ENCODE results near the gene GPR61. TPM values are rescaled to one million over a fixed set of nuclear protein-coding genes. Genes with fewer than 3 reads are reported as not detected.

Gene GPR61
- total RNA-seq, 2 experiments from 2014 or later = 0.22 TPM; not detected in 1

DNA sequence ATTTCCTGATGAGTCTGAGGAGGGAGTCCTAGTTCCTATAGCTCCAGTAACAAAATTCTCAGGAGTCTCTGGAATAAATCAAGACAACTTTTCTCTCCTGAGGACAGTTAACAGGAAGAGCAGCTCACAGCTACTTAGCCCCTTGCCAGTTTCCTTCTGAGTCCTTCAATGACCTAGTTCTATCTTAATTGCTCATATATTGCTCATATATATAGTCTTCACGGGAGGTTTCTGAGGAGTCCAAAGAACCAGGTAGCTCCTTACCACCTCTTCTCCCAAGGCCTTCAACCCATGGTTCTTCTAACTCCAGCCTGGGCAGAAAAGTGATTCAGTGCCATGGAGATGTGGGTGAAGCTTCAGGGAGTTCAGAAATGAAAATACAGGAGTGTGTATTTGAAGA, 34.7 kb upstream of the GPR61 start:
- CTCF ChIA-PET = interaction anchor here (1.0 to 40.7 kb wide), 6 partner anchors 11 to 134 kb away, joined by 3 to 1390 read pairs (median 8); partner anchors contain the start of genes CYB561D1 and GPR61
- peak; percentile 29 for ATAC-seq

DNA sequence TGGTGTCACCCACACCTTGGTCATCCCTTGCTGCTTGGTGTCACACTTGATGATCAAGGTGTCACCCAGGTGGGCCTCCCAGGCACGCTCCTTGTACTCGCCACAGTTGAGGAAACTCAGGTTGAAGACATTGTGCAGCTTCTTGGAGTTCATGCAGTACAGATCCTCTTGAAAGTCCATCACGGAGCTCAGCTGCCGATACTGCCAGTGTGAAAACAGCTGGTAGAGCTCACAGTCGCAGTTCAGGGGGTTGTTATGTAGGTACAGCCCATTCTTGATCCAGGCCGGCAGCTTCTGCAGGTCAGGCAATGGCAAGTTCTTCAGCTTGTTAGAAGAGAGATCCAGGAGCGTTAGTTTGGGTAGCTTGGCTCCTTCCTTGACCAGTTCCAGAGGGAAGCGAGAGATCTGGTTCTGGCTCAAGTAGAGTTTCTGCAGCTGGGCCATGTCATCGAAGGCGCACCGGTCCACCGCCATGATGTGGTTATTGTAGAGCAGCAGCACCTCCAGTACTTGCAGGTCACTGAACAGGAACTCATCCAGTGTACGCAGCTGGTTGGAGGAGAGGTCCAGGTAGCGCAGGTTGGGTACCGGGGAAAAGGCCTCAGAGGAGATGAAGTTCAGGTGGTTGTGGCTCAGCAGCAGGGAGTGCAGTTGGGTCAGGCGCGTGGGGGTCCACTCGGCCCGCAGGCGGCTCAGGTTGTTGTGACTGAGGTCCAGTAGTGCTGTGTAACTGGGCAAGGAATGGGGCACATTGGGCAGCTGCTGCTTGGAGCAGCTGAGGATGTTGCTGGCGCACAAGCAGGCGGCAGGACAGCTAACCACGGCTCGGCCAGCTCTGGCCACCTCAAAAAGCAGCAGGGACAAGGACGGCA, 31.4 kb upstream of the GPR61 start:
- Mint-ChIP-seq H3K4me1 (ENCODE audit: low read depth) (peaks cover 59% of the 10 kb centered on the region), H3K36me3 (ENCODE audit: low read depth) (no peaks in the 10 kb centered on the region), H3K4me3 (peak overlapping the region; percentile 78), H3K27me3 (no peaks in the 10 kb centered on the region), H3K27ac (peak overlapping the region; percentile 80), H3K9me3 (no peaks in the 10 kb centered on the region)
- TF ChIP-seq, protein P1, sequence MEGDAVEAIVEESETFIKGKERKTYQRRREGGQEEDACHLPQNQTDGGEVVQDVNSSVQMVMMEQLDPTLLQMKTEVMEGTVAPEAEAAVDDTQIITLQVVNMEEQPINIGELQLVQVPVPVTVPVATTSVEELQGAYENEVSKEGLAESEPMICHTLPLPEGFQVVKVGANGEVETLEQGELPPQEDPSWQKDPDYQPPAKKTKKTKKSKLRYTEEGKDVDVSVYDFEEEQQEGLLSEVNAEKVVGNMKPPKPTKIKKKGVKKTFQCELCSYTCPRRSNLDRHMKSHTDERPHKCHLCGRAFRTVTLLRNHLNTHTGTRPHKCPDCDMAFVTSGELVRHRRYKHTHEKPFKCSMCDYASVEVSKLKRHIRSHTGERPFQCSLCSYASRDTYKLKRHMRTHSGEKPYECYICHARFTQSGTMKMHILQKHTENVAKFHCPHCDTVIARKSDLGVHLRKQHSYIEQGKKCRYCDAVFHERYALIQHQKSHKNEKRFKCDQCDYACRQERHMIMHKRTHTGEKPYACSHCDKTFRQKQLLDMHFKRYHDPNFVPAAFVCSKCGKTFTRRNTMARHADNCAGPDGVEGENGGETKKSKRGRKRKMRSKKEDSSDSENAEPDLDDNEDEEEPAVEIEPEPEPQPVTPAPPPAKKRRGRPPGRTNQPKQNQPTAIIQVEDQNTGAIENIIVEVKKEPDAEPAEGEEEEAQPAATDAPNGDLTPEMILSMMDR (IDR thresholded peaks at IDR 0.05) = no peak
- DNase-seq = no peak
- intact Hi-C loops (cut with micrococcal nuclease) = no loop called here
- ChIA-PET CTCF (interaction anchor here (0.9 to 40.7 kb wide), 5 partner anchors 9 to 83 kb away, joined by 5 to 1390 read pairs (median 6); partner anchors contain the start of genes CYB561D1, GPR61 and PSMA5), POLR2A (interaction anchor here (2.6 to 4.3 kb wide), 3 partner anchors 9 to 83 kb away, joined by 13 to 48 read pairs (median 22); partner anchors contain the start of genes ATXN7L2 and PSMA5)
- ATAC-seq = no peak

More for the DNA sequence above, 34.7 kb upstream of the GPR61 start:
- H3K4me1 Mint-ChIP-seq (ENCODE audit: low read depth) = peaks cover 75% of the 10 kb centered on the region
- H3K9me3 Mint-ChIP-seq = no peaks in the 10 kb centered on the region
- H3K27me3 Mint-ChIP-seq = no peaks in the 10 kb centered on the region
- peaks cover 4% of the 10 kb centered on the region for H3K36me3 Mint-ChIP-seq (ENCODE audit: low read depth)
- TF ChIP-seq, protein P1 (IDR thresholded peaks at IDR 0.05) = no peak
- intact Hi-C loops (cut with micrococcal nuclease) = no loop called here
- POLR2A ChIA-PET = interaction anchor here (0.6 to 3.5 kb wide), 9 partner anchors 10 to 502 kb away, joined by 3 to 17 read pairs (median 5); partner anchors contain the start of genes ATXN7L2, CYB561D1 and GNAI3
- H3K27ac Mint-ChIP-seq = peak overlapping the region; percentile 71
- no peak for DNase-seq
- H3K4me3 Mint-ChIP-seq = no peak overlapping the region

DNA sequence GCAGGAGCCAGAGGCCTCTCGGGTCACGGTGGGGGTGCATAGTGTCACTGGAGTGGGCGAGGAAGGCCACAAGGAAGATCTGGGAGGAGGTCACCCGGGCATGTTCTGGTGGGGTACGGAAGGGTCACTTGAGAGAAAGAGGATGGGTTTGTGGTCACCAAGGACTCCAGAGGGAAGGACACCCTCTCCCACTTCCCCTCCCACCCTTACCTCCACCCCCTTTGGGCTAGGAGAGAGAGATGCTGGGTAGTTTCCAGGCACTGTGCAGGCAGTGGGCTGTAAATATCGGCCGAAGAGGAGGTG, 30.8 kb upstream of the GPR61 start:
- H3K27ac Mint-ChIP-seq = peak overlapping the region; percentile 80

DNA sequence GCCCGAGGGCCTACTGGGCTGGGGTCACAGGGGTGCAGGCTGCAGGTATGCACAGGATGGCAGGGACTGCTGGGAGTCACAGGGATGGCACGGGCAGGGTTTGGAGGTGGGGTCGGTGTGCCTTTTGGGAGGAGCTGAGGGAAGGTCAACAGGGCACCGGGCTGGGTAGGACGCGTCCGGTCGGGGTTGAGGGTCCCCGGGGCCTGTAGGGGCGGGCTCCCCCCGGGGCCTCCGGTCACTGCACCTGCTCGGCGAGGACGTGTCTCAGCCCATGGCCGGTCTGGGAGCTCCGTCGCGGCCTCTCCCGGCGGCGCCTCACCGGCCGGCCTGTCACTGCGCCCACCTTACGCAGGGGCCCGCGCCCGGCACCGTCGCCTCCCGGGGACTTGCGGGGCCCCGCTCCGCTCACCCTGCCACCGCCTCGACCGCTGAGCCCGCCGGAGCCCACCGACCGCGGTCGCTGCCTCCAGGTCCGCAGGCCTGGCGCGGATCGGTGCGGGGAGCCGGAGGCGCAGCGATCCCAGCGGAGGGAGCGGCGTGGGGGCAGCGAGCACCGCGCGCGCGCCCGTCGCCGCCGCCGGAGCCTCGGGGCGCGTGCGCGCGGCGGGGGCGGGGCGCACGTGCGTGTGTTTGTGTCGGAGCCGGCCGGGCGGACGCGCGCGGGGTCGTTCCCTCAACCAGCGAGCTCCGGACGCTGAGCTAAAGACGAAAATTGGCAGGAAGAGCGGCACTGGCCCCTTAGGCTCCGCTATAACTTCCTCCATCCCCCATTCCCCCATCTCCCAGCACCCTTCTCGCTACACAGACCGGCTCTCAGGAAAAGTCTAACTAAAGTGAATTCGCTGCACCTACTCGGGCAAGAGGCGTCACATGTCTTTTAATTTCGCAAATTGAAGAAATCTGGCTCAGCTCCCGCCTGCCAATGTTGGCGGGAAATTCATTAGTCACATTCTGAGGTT, 30.2 kb upstream of the GPR61 start, which contains the start of gene AMIGO1:
TSS of gene AMIGO1 (minus strand) at position 552 of the 959 bp plus-strand sequence. CDS start 815 bp downstream, outside the sequence.
- ChIA-PET POLR2A (interaction anchor here (0.6 to 4.3 kb wide), 11 partner anchors 11 to 394 kb away, joined by 3 to 48 read pairs (median 5); partner anchors contain the start of genes ATXN7L2, CYB561D1 and PSMA5), CTCF (interaction anchor here (1.0 to 40.7 kb wide), 7 partner anchors 11 to 84 kb away, joined by 3 to 1390 read pairs (median 8); partner anchors contain the start of genes CYB561D1, GPR61 and PSMA5)
- peaks cover 53% of the 10 kb centered on the region for H3K4me1 Mint-ChIP-seq (ENCODE audit: low read depth)
- H3K9me3 Mint-ChIP-seq = no peaks in the 10 kb centered on the region
- H3K27me3 Mint-ChIP-seq = no peaks in the 10 kb centered on the region
- ATAC-seq (peak; percentile 71), DNase-seq (peak; percentile 71)
- TF ChIP-seq, protein P1 (IDR thresholded peaks at IDR 0.05) = no peak
- peak within 1 kb of the TSS; percentile 84 for H3K27ac Mint-ChIP-seq
- H3K4me3 Mint-ChIP-seq = peak within 1 kb of the TSS; percentile 78
- intact Hi-C loops (cut with micrococcal nuclease) = no loop called here
- no peaks in the 10 kb centered on the region for H3K36me3 Mint-ChIP-seq (ENCODE audit: low read depth)

More for the DNA sequence above, 30.8 kb upstream of the GPR61 start:
- ChIA-PET CTCF (interaction anchor here (0.9 to 40.7 kb wide), 8 partner anchors 10 to 83 kb away, joined by 3 to 1390 read pairs (median 20); partner anchors contain the start of genes CYB561D1, GPR61 and PSMA5), POLR2A (interaction anchor here (0.8 to 4.3 kb wide), 6 partner anchors 10 to 393 kb away, joined by 3 to 48 read pairs (median 10); partner anchors contain the start of genes ATXN7L2 and PSMA5)
- no peaks in the 10 kb centered on the region for H3K27me3 Mint-ChIP-seq
- H3K4me1 Mint-ChIP-seq (ENCODE audit: low read depth) = peaks cover 58% of the 10 kb centered on the region
- no peak for DNase-seq
- TF ChIP-seq, protein P1 (IDR thresholded peaks at IDR 0.05) = no peak
- H3K9me3 Mint-ChIP-seq = no peaks in the 10 kb centered on the region
- ATAC-seq = peak; percentile 4
- peak overlapping the region; percentile 78 for H3K4me3 Mint-ChIP-seq
- intact Hi-C loops (cut with micrococcal nuclease) = no loop called here
- H3K36me3 Mint-ChIP-seq (ENCODE audit: low read depth) = no peaks in the 10 kb centered on the region

Data from activated CD8-positive, alpha-beta T cell treated with anti-CD3 and anti-CD28 coated beads for 36 hours (primary cell).